Bronchial epithelial cell (primary cell): Measurements from ENCODE around the gene CHMP2A. TPM values are rescaled to one million over a fixed set of nuclear protein-coding genes. Genes with fewer than 3 reads are reported as not detected.

Experiments
- DNase-seq: peaks from one replicate; pipeline ENCODE4 v3.0.0-alpha.2; 2010; ENCODE audit warnings: low read depth
- FAIRE-seq: peaks from 2 replicates; lab custom pipeline; 2011; peaks lifted over from hg19 to GRCh38; lab: Jason Lieb, UNC
- H3K27me3 ChIP-seq: 2 replicates; pipeline ENCODE4 v1.5.1; 2011; ENCODE audit warnings: low read length; ENCODE audit not compliant: control insufficient read depth, insufficient read depth
- H3K36me3 ChIP-seq: 2 replicates; pipeline ENCODE4 v1.5.1; 2011; ENCODE audit warnings: low read length; ENCODE audit not compliant: control insufficient read depth, insufficient read depth
- H3K4me3 ChIP-seq: 2 replicates; pipeline ENCODE4 v1.5.1; 2011; ENCODE audit warnings: mild to moderate bottlenecking, low read depth, low read length, control low read depth
- CTCF ChIP-seq: IDR thresholded peaks from 2 replicates; pipeline ENCODE4 v1.5.1; 2011; ENCODE audit warnings: mild to moderate bottlenecking, moderate library complexity, low read length, control low read depth, inconsistent platforms; ENCODE audit not compliant: insufficient read depth, severe bottlenecking
- total RNA-seq: library from RNA; depleted of rRNA; stranded (reverse); fragments of >200 nt; gene quantifications from 2 replicates; pipeline ENCODE4 v1.2.1, GENCODE V29; 2014

The CHMP2A gene
- total RNA-seq, 1 donor from 2014 or later, result 166 TPM

- DNase-seq, result no peak
These were observed 1.2 kb upstream of the CHMP2A start for GRCh38 chr19:58555920-58556621.

GRCh38 chr19:58555369-58555885 lies 522 bp upstream of the CHMP2A start:
- Histone ChIP-seq H3K36me3 (peaks cover 22% of the 10 kb centered on the region), H3K27me3 (no peaks in the 10 kb centered on the region), H3K4me3 (peak overlapping the region; percentile 91)
- DNase-seq (no peak), FAIRE-seq (no peak)
- no peak for TF ChIP-seq CTCF

More at GRCh38 chr19:58555920-58556621, 1.2 kb upstream of the CHMP2A start:
- no peak for FAIRE-seq
- H3K4me3 ChIP-seq, result no peak overlapping the region
- H3K27me3 ChIP-seq, result no peaks in the 10 kb centered on the region
- no peak for TF ChIP-seq CTCF
- peaks cover 17% of the 10 kb centered on the region for H3K36me3 ChIP-seq

- DNase-seq (no peak), FAIRE-seq (no peak)
- no peaks in the 10 kb centered on the region for H3K27me3 ChIP-seq
- H3K36me3 ChIP-seq, result peaks cover 33% of the 10 kb centered on the region
- peak overlapping the region; percentile 91 for H3K4me3 ChIP-seq
- no peak for TF ChIP-seq CTCF
These were observed 959 bp downstream of the CHMP2A start for GRCh38 chr19:58553799-58554493.

- Histone ChIP-seq H3K27me3 (no peaks in the 10 kb centered on the region), H3K36me3 (peaks cover 43% of the 10 kb centered on the region), H3K4me3 (no peak overlapping the region)
- FAIRE-seq (no peak), DNase-seq (no peak)
- TF ChIP-seq CTCF, result no peak
These were observed 2.2 kb downstream of the CHMP2A start for GRCh38 chr19:58552655-58553054.

- DNase-seq (no peak), FAIRE-seq (peak; percentile 32)
- Histone ChIP-seq H3K4me3 (no peak overlapping the region), H3K27me3 (no peaks in the 10 kb centered on the region), H3K36me3 (peaks cover 49% of the 10 kb centered on the region)
- no peak for TF ChIP-seq CTCF
These were observed 3.1 kb downstream of the CHMP2A start for GRCh38 chr19:58551577-58552471.
